Sigmoid colon (tissue), 4 donors: ENCODE results near the gene PLAGL2.

Experiments
- CTCF ChIP-seq, 4 experiments: fragments of 450-650 bp in 3 of 4; fragments of 200-600 bp in 1 of 4; IDR thresholded peaks; one replicate each; pipeline ENCODE4 v1.5.1; 2016 to 2019; ENCODE audit warnings: antibody characterized with exemption in 4 of 4, mild to moderate bottlenecking in 3 of 4, moderate library complexity in 2 of 4
- EP300 ChIP-seq, 4 donors: sonication (generic); formaldehyde crosslinking; IDR thresholded peaks; one replicate each; pipeline ENCODE4 v1.6.1; 2017; ENCODE audit warnings: antibody characterized with exemption in 4 of 4
- POLR2A ChIP-seq, 2 donors: fragments of 450-650 bp; IDR thresholded peaks; one replicate each; pipeline ENCODE4 v1.6.1; 2016; ENCODE audit warnings: antibody characterized with exemption in 2 of 2, mild to moderate bottlenecking in 2 of 2, moderate library complexity in 2 of 2
- POLR2AphosphoS5 ChIP-seq, 4 donors: sonication (generic); formaldehyde crosslinking; IDR thresholded peaks; one replicate each; pipeline ENCODE4 v1.6.1; 2017; ENCODE audit warnings: antibody characterized with exemption in 4 of 4

GRCh38 chr20:32229251-32229747, 21.8 kb upstream of the PLAGL2 start:
- TF ChIP-seq CTCF (IDR thresholded peaks at IDR 0.05) (no peak), POLR2A (IDR thresholded peaks at IDR 0.05) (no peak), EP300 (IDR thresholded peaks at IDR 0.05) (no peak), POLR2AphosphoS5 (IDR thresholded peaks at IDR 0.05) (no peak)
